Upper lobe of left lung (tissue), 6 donors: ENCODE results near the gene IL22. TPM values are rescaled to one million over a fixed set of nuclear protein-coding genes. Genes with fewer than 3 reads are reported as not detected.

Experiments
- ATAC-seq, 2 donors: fragments of 200-7000 bp; cut with Tn5 transposase; one replicate each; pipeline ENCODE4 v1.9.1; 2022; ENCODE audit warnings: mild to moderate bottlenecking in 2 of 2, moderate library complexity in 2 of 2; ENCODE audit not compliant: low FRiP score in 2 of 2
- DNase-seq, 2 donors: peaks; one replicate each; pipeline ENCODE4 v3.0.0-alpha.2; 2019 to 2020
- H3K27ac ChIP-seq, 4 donors: fragments of 200-600 bp; sonication (generic); one replicate each; pipeline ENCODE4 v1.5.1; 2016 to 2019
- H3K27me3 ChIP-seq, 4 donors: fragments of 200-600 bp; sonication (generic); one replicate each; pipeline ENCODE4 v1.5.1; 2017 to 2019
- H3K36me3 ChIP-seq, 4 donors: fragments of 200-600 bp; sonication (generic); one replicate each; pipeline ENCODE4 v1.5.1; 2016 to 2019
- H3K4me1 ChIP-seq, 4 donors: fragments of 200-600 bp; sonication (generic); one replicate each; pipeline ENCODE4 v1.5.1; 2018 to 2019
- H3K4me3 ChIP-seq, 4 donors: fragments of 200-600 bp; sonication (generic); one replicate each; pipeline ENCODE4 v1.5.1; 2017 to 2019; ENCODE audit warnings: mild to moderate bottlenecking in 2 of 4, moderate library complexity in 1 of 4
- H3K9me3 ChIP-seq, 4 donors: fragments of 200-600 bp; sonication (generic); one replicate each; pipeline ENCODE4 v1.5.1; 2018 to 2019
- CTCF ChIP-seq, 6 experiments: fragments of 450-650 bp in 4 of 6; fragments of 200-600 bp in 2 of 6; sonication (generic) in 2 of 6; IDR thresholded peaks; one replicate each; pipeline ENCODE4 v1.5.1; 2016 to 2019; ENCODE audit warnings: antibody characterized with exemption in 6 of 6
- EP300 ChIP-seq, 4 donors: sonication (generic); formaldehyde crosslinking; IDR thresholded peaks; one replicate each; pipeline ENCODE4 v1.5.1; 2017; ENCODE audit warnings: antibody characterized with exemption in 4 of 4, control low read depth in 2 of 4
- POLR2A ChIP-seq, 4 donors: fragments of 450-650 bp; IDR thresholded peaks; one replicate each; pipeline ENCODE4 v1.5.1; 2016 to 2017; ENCODE audit warnings: antibody characterized with exemption in 4 of 4, mild to moderate bottlenecking in 2 of 4
- POLR2AphosphoS5 ChIP-seq, 2 donors: sonication (generic); formaldehyde crosslinking; IDR thresholded peaks; one replicate each; pipeline ENCODE4 v1.5.1; 2017; ENCODE audit warnings: antibody characterized with exemption in 2 of 2
- WGBS, 2 donors: methylation state at CpG; one replicate each; pipeline ENCODE4 v1.1.5; 2017 to 2018; 5-methylcytosine and 5-hydroxymethylcytosine counted together
- total RNA-seq, 6 donors: library from RNA; depleted of rRNA in 4 of 6; stranded (reverse); fragments of >200 nt in 4 of 6; gene quantifications; one replicate each; pipeline versions ENCODE4 v1.1.0 to v1.2.1, GENCODE V29; 2016 to 2021
- donor health status: DM: no; HTN: no; CAD: no; lungs with moderate emphysema.
- donor health status: DM: no; HTN: yes; CAD: no; lungs with severe emphysema.

The IL22 gene
- total RNA-seq, 6 donors from 2014 or later, result not detected

- H3K27ac ChIP-seq, result no peak overlapping the region
- H3K4me1 ChIP-seq, result no peaks in the 10 kb centered on the region
- no peak for TF ChIP-seq CTCF (IDR thresholded peaks at IDR 0.05)
- TF ChIP-seq POLR2A (IDR thresholded peaks at IDR 0.05), result no peak
- TF ChIP-seq POLR2AphosphoS5 (IDR thresholded peaks at IDR 0.05), result no peak
- no peak for TF ChIP-seq EP300 (IDR thresholded peaks at IDR 0.05)
- H3K4me3 ChIP-seq, result no peak overlapping the region
- H3K36me3 ChIP-seq, result no peaks in the 10 kb centered on the region
- no peak for ATAC-seq
- H3K27me3 ChIP-seq, result no peaks in the 10 kb centered on the region
- DNase-seq, result no peak
- H3K9me3 ChIP-seq, result no peaks in the 10 kb centered on the region
These were observed 46.1 kb downstream of the IL22 start for GRCh38 chr12:68207276-68207675.

- ATAC-seq, result no peak
- Histone ChIP-seq H3K27ac (no peak overlapping the region), H3K4me3 (no peak overlapping the region), H3K9me3 (no peaks in the 10 kb centered on the region), H3K4me1 (no peaks in the 10 kb centered on the region), H3K36me3 (no peaks in the 10 kb centered on the region), H3K27me3 (no peaks in the 10 kb centered on the region)
- DNase-seq, result no peak
- 11 to 33% methylated on average over 1 of the region's 1 CpG for WGBS, 2 donors
- TF ChIP-seq CTCF (IDR thresholded peaks at IDR 0.05) (no peak), EP300 (IDR thresholded peaks at IDR 0.05) (no peak), POLR2A (IDR thresholded peaks at IDR 0.05) (no peak), POLR2AphosphoS5 (IDR thresholded peaks at IDR 0.05) (no peak)
These were observed 47.0 kb downstream of the IL22 start for GRCh38 chr12:68206446-68206845.

GRCh38 chr12:68203460-68203875 is 49.9 kb downstream of the IL22 start:
- DNase-seq (no peak), ATAC-seq (peak in 1 of 2 donors; percentile 34)
- no peaks in the 10 kb centered on the region for H3K27me3 ChIP-seq
- H3K27ac ChIP-seq, result no peak overlapping the region
- TF ChIP-seq CTCF (IDR thresholded peaks at IDR 0.05) (no peak), EP300 (IDR thresholded peaks at IDR 0.05) (no peak), POLR2AphosphoS5 (IDR thresholded peaks at IDR 0.05) (no peak), POLR2A (IDR thresholded peaks at IDR 0.05) (no peak)
- WGBS, 2 donors, result 32 to 33% methylated on average over 5 of the region's 5 CpGs
- no peak overlapping the region for H3K4me3 ChIP-seq
- no peaks in the 10 kb centered on the region for H3K36me3 ChIP-seq
- no peaks in the 10 kb centered on the region for H3K4me1 ChIP-seq
- H3K9me3 ChIP-seq, result no peaks in the 10 kb centered on the region

GRCh38 chr12:68200854-68201253 is 52.5 kb downstream of the IL22 start:
- no peak for ATAC-seq
- no peaks in the 10 kb centered on the region for H3K36me3 ChIP-seq
- H3K27ac ChIP-seq, result no peak overlapping the region
- H3K4me1 ChIP-seq, result no peaks in the 10 kb centered on the region
- TF ChIP-seq POLR2A (IDR thresholded peaks at IDR 0.05) (no peak), EP300 (IDR thresholded peaks at IDR 0.05) (no peak), CTCF (IDR thresholded peaks at IDR 0.05) (no peak), POLR2AphosphoS5 (IDR thresholded peaks at IDR 0.05) (no peak)
- no peak overlapping the region for H3K4me3 ChIP-seq
- 57 to 65% methylated on average over 2 of the region's 2 CpGs for WGBS, 2 donors
- H3K9me3 ChIP-seq, result no peaks in the 10 kb centered on the region
- no peaks in the 10 kb centered on the region for H3K27me3 ChIP-seq
- no peak for DNase-seq

- no peaks in the 10 kb centered on the region for H3K27me3 ChIP-seq
- no peaks in the 10 kb centered on the region for H3K36me3 ChIP-seq
- H3K9me3 ChIP-seq, result no peaks in the 10 kb centered on the region
- TF ChIP-seq EP300 (IDR thresholded peaks at IDR 0.05) (no peak), CTCF (IDR thresholded peaks at IDR 0.05) (no peak), POLR2AphosphoS5 (IDR thresholded peaks at IDR 0.05) (no peak), POLR2A (IDR thresholded peaks at IDR 0.05) (no peak)
- 84 to 93% methylated on average over 1 of the region's 1 CpG for WGBS, 2 donors
- H3K27ac ChIP-seq, result no peak overlapping the region
- ATAC-seq (no peak), DNase-seq (no peak)
- no peaks in the 10 kb centered on the region for H3K4me1 ChIP-seq
- no peak overlapping the region for H3K4me3 ChIP-seq
These were observed 54.3 kb downstream of the IL22 start for GRCh38 chr12:68199127-68199526.
